HepG2 (cell line): Measurements from ENCODE around the gene LTK. TPM values are rescaled to one million over a fixed set of nuclear protein-coding genes. Genes with fewer than 3 reads are reported as not detected.

Experiments used
- ATF6 ChIP-seq: sonication (generic); formaldehyde crosslinking; conservative IDR thresholded peaks from 2 replicates; pipeline ENCODE4 v1.4.0; 2020; ENCODE audit warnings: missing genetic modification reagents
- CBFB ChIP-seq: sonication (generic); formaldehyde crosslinking; IDR thresholded peaks from 2 replicates; pipeline ENCODE4 v1.4.0; 2020; ENCODE audit warnings: missing genetic modification reagents
- ERF ChIP-seq: IDR thresholded peaks from 2 replicates; pipeline ENCODE4 v1.6.1; 2018; ENCODE audit warnings: missing biosample characterization, missing genetic modification reagents
- FOXP1 ChIP-seq, 2 experiments: fragments of 450-650 bp in 1 of 2; IDR thresholded peaks; 2 replicates each; pipeline ENCODE4 v1.6.1; 2017 to 2018; ENCODE audit warnings: antibody characterized with exemption in 1 of 2
- HNRNPH1 ChIP-seq: fragments of 200-400 bp; formaldehyde crosslinking; optimal IDR thresholded peaks from 2 replicates; pipeline ENCODE3; 2017; ENCODE audit warnings: mild to moderate bottlenecking, low read depth, low read length
- IRX3 ChIP-seq: sonication (generic); formaldehyde crosslinking; IDR thresholded peaks from 2 replicates; pipeline ENCODE4 v1.8.1; 2023; ENCODE audit warnings: mild to moderate bottlenecking, low read depth, missing genetic modification reagents, borderline replicate concordance
- NR2F1 ChIP-seq, 2 experiments: fragments of 450-650 bp in 1 of 2; formaldehyde crosslinking in 1 of 2; IDR thresholded peaks; 2 replicates each; pipeline versions ENCODE4 v1.5.0 to v1.6.1; 2016 to 2020; ENCODE audit warnings: mild to moderate bottlenecking in 1 of 2, missing compliant biosample characterization in 1 of 2, missing genetic modification reagents in 1 of 2, moderate library complexity in 1 of 2
- PATZ1 ChIP-seq: sonication (generic); formaldehyde crosslinking; IDR thresholded peaks from 2 replicates; pipeline ENCODE4 v1.4.0; 2020; ENCODE audit warnings: missing genetic modification reagents
- REL ChIP-seq: sonication (generic); formaldehyde crosslinking; conservative IDR thresholded peaks from 2 replicates; pipeline ENCODE4 v1.8.0; 2022; ENCODE audit warnings: mild to moderate bottlenecking, missing genetic modification reagents, moderate library complexity
- TARDBP ChIP-seq: sonication (generic); formaldehyde crosslinking; IDR thresholded peaks from 2 replicates; pipeline ENCODE4 v1.8.0; 2022; ENCODE audit warnings: mild to moderate bottlenecking, missing genetic modification reagents
- THYN1 ChIP-seq: sonication (generic); formaldehyde crosslinking; IDR thresholded peaks from 2 replicates; pipeline ENCODE4 v1.8.1; 2023; ENCODE audit warnings: low read depth, mild to moderate bottlenecking, moderate library complexity, missing genetic modification reagents, borderline replicate concordance
- TRIM24 ChIP-seq: sonication (generic); formaldehyde crosslinking; IDR thresholded peaks from 2 replicates; pipeline ENCODE4 v1.8.0; 2022; ENCODE audit warnings: mild to moderate bottlenecking, missing genetic modification reagents
- ZBTB42 ChIP-seq: sonication (generic); formaldehyde crosslinking; IDR thresholded peaks from 2 replicates; pipeline ENCODE4 v1.5.0; 2020; ENCODE audit warnings: mild to moderate bottlenecking, missing genetic modification reagents
- ZFP62 ChIP-seq: sonication (generic); formaldehyde crosslinking; IDR thresholded peaks from 2 replicates; pipeline ENCODE4 v1.4.0; 2020; ENCODE audit warnings: missing genetic modification reagents
- ZNF670 ChIP-seq: sonication (generic); formaldehyde crosslinking; IDR thresholded peaks from 2 replicates; pipeline ENCODE4 v1.8.0; 2022; ENCODE audit warnings: mild to moderate bottlenecking, missing genetic modification reagents, borderline replicate concordance
- ZNF775 ChIP-seq: sonication (generic); formaldehyde crosslinking; IDR thresholded peaks from 2 replicates; pipeline ENCODE4 v1.4.0; 2020; ENCODE audit warnings: missing genetic modification reagents, mild to moderate bottlenecking, moderate library complexity, borderline replicate concordance
- polyA plus RNA-seq, 8 experiments: library from polyadenylated mRNA; depleted of rRNA in 3 of 8; stranded (reverse) in 7 of 8; unstranded in 1 of 8; fragments of >200 nt; fragmentation: Illumina TruSeq in 4 of 8; extraction: Trizol in 4 of 8; gene quantifications; 2 replicates each; pipeline versions ENCODE4 v1.2.1 to v1.2.3, GENCODE V29; 2011 to 2016; ENCODE audit warnings: low read depth in 4 of 8, missing spikeins in 1 of 8, mixed read lengths in 1 of 8; ENCODE audit not compliant: insufficient read depth in 1 of 8
- total RNA-seq, 5 experiments: library from RNA; depleted of rRNA; stranded (reverse); fragments of >200 nt; fragmentation: Illumina TruSeq; extraction: Trizol; gene quantifications; 2 replicates each; pipeline ENCODE4 v1.2.3, GENCODE V29; 2016; ENCODE audit warnings: low read depth in 1 of 5
- TF ChIP-seq, protein P1 (sequence below), 2 experiments: sonication (generic) in 1 of 2; formaldehyde crosslinking in 1 of 2; IDR thresholded peaks; 2 replicates each; pipeline versions ENCODE4 v1.6.1 to v1.9.0; 2014 to 2022; ENCODE audit warnings: antibody characterized with exemption in 1 of 2, borderline replicate concordance in 1 of 2, inconsistent platforms in 1 of 2, low read depth in 1 of 2, missing genetic modification reagents in 1 of 2

The LTK gene
- total and polyA plus RNA-seq, 2 of the 13 experiments (the other 11 are each of a cell fraction or from before 2014, with no cell fraction given) = 0.01 TPM; not detected in 1

DNA sequence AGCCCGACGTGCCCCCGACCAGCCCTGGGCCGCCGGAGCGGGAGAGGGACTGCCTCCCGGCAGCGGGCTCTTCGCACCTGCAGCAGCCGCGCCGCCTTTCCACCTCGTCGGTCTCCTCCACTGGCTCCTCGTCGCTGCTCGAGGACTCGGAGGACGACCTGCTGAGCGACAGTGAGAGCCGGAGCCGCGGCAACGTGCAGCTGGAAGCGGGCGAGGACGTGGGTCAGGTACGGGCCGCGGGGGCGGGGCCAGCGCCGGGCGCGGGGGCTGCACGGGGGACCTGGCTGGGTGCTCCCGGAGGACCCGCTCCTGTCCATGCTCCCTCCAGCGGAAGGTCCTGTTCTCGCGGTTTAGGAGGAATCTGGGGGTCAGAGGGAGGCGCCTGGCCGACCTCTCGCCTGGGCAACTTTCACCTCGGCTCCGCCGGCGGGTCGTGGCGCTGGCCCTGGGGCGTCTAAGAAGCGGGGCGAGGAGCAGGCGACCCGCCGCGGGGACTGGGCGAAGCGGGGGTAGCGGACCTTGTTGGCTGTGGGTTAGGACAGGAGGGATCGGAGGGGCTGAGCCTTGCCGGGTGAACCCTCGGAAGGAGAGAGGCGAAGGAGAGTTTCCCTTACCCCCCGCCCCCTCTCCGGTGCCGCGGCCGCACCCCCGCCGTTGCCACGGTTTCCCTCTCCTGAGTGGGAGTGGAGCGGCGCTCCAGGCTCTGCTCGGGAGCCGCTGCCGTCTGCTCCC lies 19.3 kb downstream of the LTK start (continued):
- TF ChIP-seq, protein P1, sequence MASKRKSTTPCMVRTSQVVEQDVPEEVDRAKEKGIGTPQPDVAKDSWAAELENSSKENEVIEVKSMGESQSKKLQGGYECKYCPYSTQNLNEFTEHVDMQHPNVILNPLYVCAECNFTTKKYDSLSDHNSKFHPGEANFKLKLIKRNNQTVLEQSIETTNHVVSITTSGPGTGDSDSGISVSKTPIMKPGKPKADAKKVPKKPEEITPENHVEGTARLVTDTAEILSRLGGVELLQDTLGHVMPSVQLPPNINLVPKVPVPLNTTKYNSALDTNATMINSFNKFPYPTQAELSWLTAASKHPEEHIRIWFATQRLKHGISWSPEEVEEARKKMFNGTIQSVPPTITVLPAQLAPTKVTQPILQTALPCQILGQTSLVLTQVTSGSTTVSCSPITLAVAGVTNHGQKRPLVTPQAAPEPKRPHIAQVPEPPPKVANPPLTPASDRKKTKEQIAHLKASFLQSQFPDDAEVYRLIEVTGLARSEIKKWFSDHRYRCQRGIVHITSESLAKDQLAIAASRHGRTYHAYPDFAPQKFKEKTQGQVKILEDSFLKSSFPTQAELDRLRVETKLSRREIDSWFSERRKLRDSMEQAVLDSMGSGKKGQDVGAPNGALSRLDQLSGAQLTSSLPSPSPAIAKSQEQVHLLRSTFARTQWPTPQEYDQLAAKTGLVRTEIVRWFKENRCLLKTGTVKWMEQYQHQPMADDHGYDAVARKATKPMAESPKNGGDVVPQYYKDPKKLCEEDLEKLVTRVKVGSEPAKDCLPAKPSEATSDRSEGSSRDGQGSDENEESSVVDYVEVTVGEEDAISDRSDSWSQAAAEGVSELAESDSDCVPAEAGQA (IDR thresholded peaks at IDR 0.05; ENCODE audit: low read depth) = no peak
- TF ChIP-seq, protein P1 (CRISPR knock-in tag; IDR thresholded peaks at IDR 0.05; ENCODE audit: borderline replicate concordance) = 0 out of 2 replicates have a peak, but pooled peaks have one; percentile 44
- TF ChIP-seq CBFB (peak; percentile 64; the same call in 1 of the 2 replicates), ZFP62 (no peak), TRIM24 (CRISPR knock-in tag) (no peak), HNRNPH1 (no peak), PATZ1 (CRISPR knock-in tag) (peak; percentile 94), ZBTB42 (no peak), ERF (CRISPR knock-in tag) (peak; percentile 58), REL (CRISPR knock-in tag) (no peak; the same call in 1 of the 2 replicates), FOXP1 (IDR thresholded peaks at IDR 0.05) (no peak), FOXP1 (CRISPR knock-in tag; IDR thresholded peaks at IDR 0.05) (no peak), ZNF775 (no peak), IRX3 (CRISPR knock-in tag) (no peak), ATF6 (CRISPR knock-in tag) (no peak), THYN1 (CRISPR knock-in tag) (no peak), ZNF670 (CRISPR knock-in tag) (no peak), TARDBP (CRISPR knock-in tag) (peak; percentile 46), NR2F1 (CRISPR knock-in tag; IDR thresholded peaks at IDR 0.05) (0 out of 4 replicates have a peak, but pooled peaks of 1 of the 2 experiments have one; percentile 4)
